Right lobe of liver (tissue), 6 donors: ENCODE results near the gene CA6. TPM values are rescaled to one million over a fixed set of nuclear protein-coding genes. Genes with fewer than 3 reads are reported as not detected.
"Not testable (repeated sequence)": the region's sequence is repeated elsewhere in the genome, so short reads cannot be mapped to it uniquely, and the experiment has no call there.

Experiments
- ATAC-seq, 4 donors: fragments of 200-7000 bp; cut with Tn5 transposase; one replicate each; pipeline ENCODE4 v1.9.1; 2020; ENCODE audit warnings: mild to moderate bottlenecking in 4 of 4, moderate library complexity in 4 of 4
- DNase-seq, 3 donors: peaks; one replicate each; pipeline ENCODE4 v3.0.0-alpha.2; 2020
- H3K27ac ChIP-seq, 3 donors: fragments of 200-600 bp; one replicate each; pipeline ENCODE4 v1.8.0; 2022
- H3K27me3 ChIP-seq, 2 donors: fragments of 200-600 bp; one replicate each; pipeline ENCODE4 v1.8.0; 2022
- H3K36me3 ChIP-seq, 4 donors: fragments of 200-600 bp; sonication (generic) in 1 of 4; one replicate each; pipeline versions ENCODE4 v1.5.1 to v1.8.0; 2017 to 2022; ENCODE audit warnings: control low read depth in 1 of 4
- H3K4me1 ChIP-seq, 4 donors: fragments of 200-600 bp; sonication (generic) in 1 of 4; one replicate each; pipeline versions ENCODE4 v1.5.1 to v1.8.0; 2017 to 2022; ENCODE audit warnings: control low read depth in 1 of 4
- H3K4me3 ChIP-seq, 3 donors: fragments of 200-600 bp; one replicate each; pipeline ENCODE4 v1.8.0; 2022
- H3K9me3 ChIP-seq, 4 donors: fragments of 200-600 bp; sonication (generic) in 1 of 4; one replicate each; pipeline versions ENCODE4 v1.5.1 to v1.8.0; 2017 to 2022; ENCODE audit warnings: control low read depth in 1 of 4
- POLR2A ChIP-seq: fragments of 450-650 bp; IDR thresholded peaks from one replicate; pipeline ENCODE4 v1.6.1; 2017; ENCODE audit warnings: antibody characterized with exemption, mild to moderate bottlenecking
- WGBS: methylation state at CpG from one replicate; pipeline ENCODE4 v1.1.6; 2018; ENCODE audit warnings: low coverage, low lambda C conversion rate; ENCODE audit not compliant: insufficient coverage; ENCODE audit errors: missing lambda C conversion rate; 5-methylcytosine and 5-hydroxymethylcytosine counted together
- intact Hi-C, 2 donors: fragments of 100-400 bp; cut with DNase I; formaldehyde crosslinking; loops; one replicate each; pipeline versions ENCODE4 v1.11.2 to v1.14.1; 2022
- total RNA-seq, 6 experiments: library from RNA; depleted of rRNA in 2 of 6; stranded (reverse); fragments of >200 nt in 2 of 6; fragmentation: NEBNext Ultra II Directional in 3 of 6; extraction: Animal tissue kit (Norgen Biotek cat#: 25700) in 3 of 6; gene quantifications; one replicate each; pipeline versions ENCODE4 v1.1.0 to v1.2.4, GENCODE V29; 2016 to 2023
- TF ChIP-seq, protein P1 (sequence below), 4 donors: fragments of 200-600 bp in 3 of 4; fragments of 450-650 bp in 1 of 4; IDR thresholded peaks; one replicate each; pipeline versions ENCODE4 v1.5.1 to v1.8.0; 2016 to 2022; ENCODE audit warnings: antibody characterized with exemption in 4 of 4, mild to moderate bottlenecking in 2 of 4
- donor health status: DM: no; HTN: yes; CAD: no.
- donor health status: DM: no; HTN: no; CAD: no.
- donor health status: DM: no; HTN: no; CAD: no.
- donor health status: DM: no; HTN: yes; CAD: no.
- donor health status: DM: no; HTN: yes; CAD: no.

The CA6 gene
- total RNA-seq, 6 experiments from 2014 or later: not detected

GRCh38 chr1:8992936-8993687, 47.4 kb downstream of the CA6 start:
- H3K36me3 ChIP-seq: no peaks in the 10 kb centered on the region
- no peaks in the 10 kb centered on the region for H3K9me3 ChIP-seq
- H3K4me1 ChIP-seq: no peaks in the 10 kb centered on the region
- no peak overlapping the region for H3K4me3 ChIP-seq
- no peaks in the 10 kb centered on the region for H3K27me3 ChIP-seq
- intact Hi-C loops: no loop called here
- peak in 1 of 3 donors; percentile 6 for DNase-seq
- H3K27ac ChIP-seq: no peak overlapping the region
- WGBS: 88% methylated on average over 8 of the region's 8 CpGs
- ATAC-seq: no peak
- TF ChIP-seq POLR2A: no peak
- TF ChIP-seq, protein P1, sequence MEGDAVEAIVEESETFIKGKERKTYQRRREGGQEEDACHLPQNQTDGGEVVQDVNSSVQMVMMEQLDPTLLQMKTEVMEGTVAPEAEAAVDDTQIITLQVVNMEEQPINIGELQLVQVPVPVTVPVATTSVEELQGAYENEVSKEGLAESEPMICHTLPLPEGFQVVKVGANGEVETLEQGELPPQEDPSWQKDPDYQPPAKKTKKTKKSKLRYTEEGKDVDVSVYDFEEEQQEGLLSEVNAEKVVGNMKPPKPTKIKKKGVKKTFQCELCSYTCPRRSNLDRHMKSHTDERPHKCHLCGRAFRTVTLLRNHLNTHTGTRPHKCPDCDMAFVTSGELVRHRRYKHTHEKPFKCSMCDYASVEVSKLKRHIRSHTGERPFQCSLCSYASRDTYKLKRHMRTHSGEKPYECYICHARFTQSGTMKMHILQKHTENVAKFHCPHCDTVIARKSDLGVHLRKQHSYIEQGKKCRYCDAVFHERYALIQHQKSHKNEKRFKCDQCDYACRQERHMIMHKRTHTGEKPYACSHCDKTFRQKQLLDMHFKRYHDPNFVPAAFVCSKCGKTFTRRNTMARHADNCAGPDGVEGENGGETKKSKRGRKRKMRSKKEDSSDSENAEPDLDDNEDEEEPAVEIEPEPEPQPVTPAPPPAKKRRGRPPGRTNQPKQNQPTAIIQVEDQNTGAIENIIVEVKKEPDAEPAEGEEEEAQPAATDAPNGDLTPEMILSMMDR (IDR thresholded peaks at IDR 0.05): peak in 1 of 4 donors; percentile 6

DNA sequence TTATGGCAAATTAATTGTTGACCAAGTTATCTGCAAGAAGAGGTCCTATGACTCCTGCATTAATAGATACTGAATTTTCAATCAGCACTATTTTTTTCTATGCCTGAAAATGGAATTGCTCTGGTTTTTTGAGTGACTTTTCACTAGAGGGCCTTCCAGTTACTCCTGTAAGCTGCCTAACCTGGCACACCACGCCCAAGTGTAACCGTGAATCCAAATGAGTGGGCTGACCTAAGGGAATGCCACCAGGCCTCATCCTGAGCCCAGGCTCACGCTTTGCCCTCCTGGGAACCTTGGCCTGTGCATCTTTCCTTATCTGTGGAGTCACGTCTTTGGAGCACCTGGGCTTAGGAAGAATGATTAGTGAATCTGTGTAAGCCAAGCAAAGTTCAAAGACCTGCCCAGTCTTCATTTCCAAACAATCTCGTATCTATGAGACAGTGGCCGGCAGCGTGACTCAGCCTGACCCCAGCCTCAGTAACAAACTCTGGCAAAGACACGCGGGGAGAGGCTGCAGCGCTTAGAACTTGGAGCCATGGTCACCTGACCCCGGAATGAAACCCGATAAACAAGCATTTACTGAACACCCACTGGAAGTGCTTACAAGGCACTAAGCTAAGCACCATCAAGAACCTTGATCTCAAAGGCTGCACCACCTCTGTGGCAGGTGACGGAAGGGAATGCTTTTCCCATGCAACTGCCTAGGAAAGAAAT, 48.5 kb downstream of the CA6 start:
- DNase-seq, H3K4me1 ChIP-seq, H3K36me3 ChIP-seq, H3K4me3 ChIP-seq, H3K27me3 ChIP-seq, intact Hi-C loops, H3K27ac ChIP-seq, H3K9me3 ChIP-seq: not testable (repeated sequence)
- 45% methylated on average over 9 of the region's 13 CpGs for WGBS
- peak; percentile 76 to 95 (median 82) for ATAC-seq

DNA sequence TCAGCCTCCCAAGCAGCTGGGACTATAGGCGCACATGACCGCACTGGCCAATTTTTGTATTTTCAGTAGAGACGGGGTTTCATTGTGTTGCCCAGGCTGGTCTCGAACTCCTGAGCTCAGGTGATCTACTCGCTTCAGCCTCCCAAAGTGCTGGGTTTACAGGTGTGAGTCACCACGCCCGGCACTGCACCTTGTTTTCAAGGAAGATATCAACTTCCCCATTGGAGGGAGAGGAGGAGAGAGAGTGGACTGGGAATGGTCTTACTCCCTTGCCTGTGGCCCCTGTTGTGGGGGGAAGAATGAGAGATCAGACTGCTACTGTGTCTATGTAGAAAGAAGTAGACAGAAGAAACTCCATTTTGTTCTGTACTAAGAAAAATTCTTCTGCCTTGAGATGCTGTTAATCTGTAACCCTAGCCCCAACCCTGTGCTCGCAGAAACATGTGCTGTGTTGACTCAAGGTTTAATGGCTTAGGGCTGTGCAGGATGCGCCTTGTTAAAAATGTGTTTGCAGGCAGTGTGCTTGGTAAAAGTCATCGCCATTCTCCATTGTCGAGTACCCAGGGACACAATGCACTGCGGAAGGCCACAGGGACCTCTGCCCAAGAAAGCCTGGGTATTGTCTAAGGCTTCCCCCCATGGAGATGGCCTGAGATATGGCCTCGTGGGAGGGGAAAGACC, 56.0 kb downstream of the CA6 start:
- ATAC-seq, H3K4me3 ChIP-seq, H3K4me1 ChIP-seq, H3K9me3 ChIP-seq, DNase-seq, intact Hi-C loops, H3K36me3 ChIP-seq, H3K27me3 ChIP-seq, H3K27ac ChIP-seq: not testable (repeated sequence)
- 40% methylated on average over 1 of the region's 13 CpGs for WGBS

DNA sequence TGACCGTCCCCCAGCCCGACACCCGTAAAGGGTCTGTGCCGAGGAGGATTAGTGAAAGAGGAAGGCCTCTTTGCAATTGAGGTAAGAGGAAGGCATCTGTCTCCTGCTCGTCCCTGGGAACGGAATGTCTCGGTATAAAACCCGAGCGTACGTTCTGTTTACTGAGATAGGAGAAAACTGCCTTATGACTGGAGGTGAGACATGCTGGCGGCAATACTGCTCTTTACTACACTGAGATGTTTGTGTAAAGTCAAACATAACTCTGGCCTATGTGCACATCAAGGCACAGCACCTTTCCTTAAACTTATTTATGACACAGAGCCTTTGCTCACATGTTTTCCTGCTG, 56.5 kb downstream of the CA6 start:
- H3K9me3 ChIP-seq, DNase-seq, H3K27me3 ChIP-seq, ATAC-seq, H3K27ac ChIP-seq, intact Hi-C loops, H3K4me3 ChIP-seq, H3K4me1 ChIP-seq, H3K36me3 ChIP-seq: not testable (repeated sequence)
- WGBS: 82% methylated on average over 7 of the region's 11 CpGs

- Histone ChIP-seq H3K27ac (no peak overlapping the region), H3K36me3 (no peaks in the 10 kb centered on the region), H3K27me3 (no peaks in the 10 kb centered on the region), H3K4me3 (no peak overlapping the region), H3K4me1 (no peaks in the 10 kb centered on the region), H3K9me3 (no peaks in the 10 kb centered on the region)
- ATAC-seq (no peak), DNase-seq (no peak)
- WGBS: 75% methylated on average over 9 of the region's 11 CpGs
- intact Hi-C loops: no loop called here
- TF ChIP-seq POLR2A: no peak
Observed at GRCh38 chr1:9004031-9004699, 58.5 kb downstream of the CA6 start.

DNA sequence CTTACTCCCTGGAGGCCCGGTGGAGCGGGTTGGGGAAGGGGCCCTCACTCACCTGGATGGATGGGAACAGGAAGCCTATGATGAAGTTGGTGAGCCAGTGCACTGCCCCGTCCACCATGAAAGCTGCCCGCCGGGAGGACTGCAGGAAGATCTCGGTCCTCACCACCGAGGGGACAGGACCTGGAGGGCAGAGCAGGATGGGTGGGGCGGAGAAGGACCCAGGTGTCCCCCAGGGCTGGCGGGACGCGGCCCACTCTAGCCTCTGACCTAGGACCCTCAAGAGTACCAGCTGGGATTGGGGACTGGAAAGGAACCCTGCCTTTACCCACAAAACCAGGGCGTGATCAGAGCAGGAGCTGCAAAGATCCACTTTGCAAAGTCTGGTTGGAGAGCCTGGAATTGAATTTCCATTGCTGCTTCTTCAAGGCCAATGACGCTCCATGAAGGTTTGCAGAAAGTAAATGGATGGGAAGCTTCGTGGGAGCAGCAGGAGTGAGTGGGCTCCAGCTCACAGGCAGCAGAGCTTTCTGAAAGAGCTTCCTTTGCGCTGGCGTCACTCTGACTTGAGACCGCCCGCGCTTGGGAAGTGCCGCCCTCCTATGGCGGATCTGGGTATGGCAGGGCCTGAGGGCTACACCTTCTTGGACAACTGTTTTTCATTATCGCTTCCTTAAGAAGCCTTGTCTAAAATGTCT, 59.2 kb downstream of the CA6 start:
- Histone ChIP-seq H3K4me3 (no peak overlapping the region), H3K27ac (no peak overlapping the region), H3K27me3 (no peaks in the 10 kb centered on the region), H3K4me1 (no peaks in the 10 kb centered on the region), H3K36me3 (no peaks in the 10 kb centered on the region), H3K9me3 (no peaks in the 10 kb centered on the region)
- ATAC-seq: peak; percentile 86 to 95 (median 92)
- peak; percentile 68 to 74 (median 72) for DNase-seq
- WGBS: 35% methylated on average over 13 of the region's 22 CpGs
- TF ChIP-seq, protein P1 (IDR thresholded peaks at IDR 0.05): peak; percentile 74 to 95 (median 93)
- no peak for TF ChIP-seq POLR2A
- intact Hi-C loops: no loop called here
